ENCODE data around the gene DYNLT1. TPM values are rescaled to one million over a fixed set of nuclear protein-coding genes. Genes with fewer than 3 reads are reported as not detected.
"Not testable (repeated sequence)": the region's sequence is repeated elsewhere in the genome, so short reads cannot be mapped to it uniquely, and the experiment has no call there.

The DYNLT1 gene
- total RNA-seq, 1 donor: 54.3 TPM

- Histone ChIP-seq H4K20me1 (ENCODE audit: insufficient read depth, low read length) (no peaks in the 10 kb centered on the region), H2AFZ (ENCODE audit: low read length) (no peak overlapping the region), H3K9me3 (ENCODE audit: low read depth, low read length) (no peaks in the 10 kb centered on the region), H3K4me2 (ENCODE audit: insufficient read depth, low read length) (no peak overlapping the region), H3K4me1 (ENCODE audit: insufficient read depth, low read length) (no peaks in the 10 kb centered on the region), H3K27ac (ENCODE audit: low read depth, low read length) (no peak overlapping the region), H3K4me3 (ENCODE audit: insufficient read depth, low read length) (no peak overlapping the region), H3K27me3 (ENCODE audit: insufficient read depth, low read length) (no peaks in the 10 kb centered on the region), H3K36me3 (ENCODE audit: insufficient read depth, low read length) (no peaks in the 10 kb centered on the region), H3K79me2 (ENCODE audit: insufficient read depth, low read length) (no peaks in the 10 kb centered on the region)
- DNase-seq (ENCODE audit: insufficient read length, low spot score, missing footprints): no peak
- TF ChIP-seq, protein P1, sequence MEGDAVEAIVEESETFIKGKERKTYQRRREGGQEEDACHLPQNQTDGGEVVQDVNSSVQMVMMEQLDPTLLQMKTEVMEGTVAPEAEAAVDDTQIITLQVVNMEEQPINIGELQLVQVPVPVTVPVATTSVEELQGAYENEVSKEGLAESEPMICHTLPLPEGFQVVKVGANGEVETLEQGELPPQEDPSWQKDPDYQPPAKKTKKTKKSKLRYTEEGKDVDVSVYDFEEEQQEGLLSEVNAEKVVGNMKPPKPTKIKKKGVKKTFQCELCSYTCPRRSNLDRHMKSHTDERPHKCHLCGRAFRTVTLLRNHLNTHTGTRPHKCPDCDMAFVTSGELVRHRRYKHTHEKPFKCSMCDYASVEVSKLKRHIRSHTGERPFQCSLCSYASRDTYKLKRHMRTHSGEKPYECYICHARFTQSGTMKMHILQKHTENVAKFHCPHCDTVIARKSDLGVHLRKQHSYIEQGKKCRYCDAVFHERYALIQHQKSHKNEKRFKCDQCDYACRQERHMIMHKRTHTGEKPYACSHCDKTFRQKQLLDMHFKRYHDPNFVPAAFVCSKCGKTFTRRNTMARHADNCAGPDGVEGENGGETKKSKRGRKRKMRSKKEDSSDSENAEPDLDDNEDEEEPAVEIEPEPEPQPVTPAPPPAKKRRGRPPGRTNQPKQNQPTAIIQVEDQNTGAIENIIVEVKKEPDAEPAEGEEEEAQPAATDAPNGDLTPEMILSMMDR (IDR thresholded peaks at IDR 0.05; ENCODE audit: extremely low read depth, low read depth, low read length): no peak
Measured at GRCh38 chr6:158680481-158680880, 35.9 kb upstream of the DYNLT1 start.

DNA sequence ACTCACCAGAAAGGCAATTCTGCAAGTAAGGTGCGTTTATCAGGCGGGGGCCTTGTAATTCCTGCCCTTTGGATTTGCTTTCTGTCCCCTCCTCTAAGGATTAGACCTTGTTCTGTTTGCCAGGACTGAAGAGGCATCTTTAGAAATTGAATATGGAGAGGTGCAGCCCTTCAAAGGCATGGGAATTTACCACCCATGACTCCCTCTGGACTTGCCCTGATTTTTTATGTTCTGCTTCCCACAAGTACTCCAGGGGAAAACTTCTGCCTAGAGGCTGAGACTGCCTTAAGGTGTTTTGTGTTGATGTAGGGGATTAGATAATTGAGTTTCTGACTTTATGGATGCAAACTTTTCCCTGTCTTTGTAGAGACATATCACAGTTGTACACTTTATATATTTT lies 35.5 kb upstream of the DYNLT1 start:
- Histone ChIP-seq H3K4me2 (ENCODE audit: insufficient read depth, low read length) (no peak overlapping the region), H3K4me3 (ENCODE audit: insufficient read depth, low read length) (no peak overlapping the region), H3K27me3 (ENCODE audit: insufficient read depth, low read length) (no peaks in the 10 kb centered on the region), H3K36me3 (ENCODE audit: insufficient read depth, low read length) (no peaks in the 10 kb centered on the region), H3K27ac (ENCODE audit: low read depth, low read length) (no peak overlapping the region), H3K79me2 (ENCODE audit: insufficient read depth, low read length) (no peaks in the 10 kb centered on the region), H3K9me3 (ENCODE audit: low read depth, low read length) (no peaks in the 10 kb centered on the region), H3K4me1 (ENCODE audit: insufficient read depth, low read length) (no peaks in the 10 kb centered on the region), H2AFZ (ENCODE audit: low read length) (no peak overlapping the region), H4K20me1 (ENCODE audit: insufficient read depth, low read length) (no peaks in the 10 kb centered on the region)
- no peak for DNase-seq (ENCODE audit: insufficient read length, low spot score, missing footprints)
- TF ChIP-seq, protein P1 (IDR thresholded peaks at IDR 0.05; ENCODE audit: extremely low read depth, low read depth, low read length): no peak

DNA sequence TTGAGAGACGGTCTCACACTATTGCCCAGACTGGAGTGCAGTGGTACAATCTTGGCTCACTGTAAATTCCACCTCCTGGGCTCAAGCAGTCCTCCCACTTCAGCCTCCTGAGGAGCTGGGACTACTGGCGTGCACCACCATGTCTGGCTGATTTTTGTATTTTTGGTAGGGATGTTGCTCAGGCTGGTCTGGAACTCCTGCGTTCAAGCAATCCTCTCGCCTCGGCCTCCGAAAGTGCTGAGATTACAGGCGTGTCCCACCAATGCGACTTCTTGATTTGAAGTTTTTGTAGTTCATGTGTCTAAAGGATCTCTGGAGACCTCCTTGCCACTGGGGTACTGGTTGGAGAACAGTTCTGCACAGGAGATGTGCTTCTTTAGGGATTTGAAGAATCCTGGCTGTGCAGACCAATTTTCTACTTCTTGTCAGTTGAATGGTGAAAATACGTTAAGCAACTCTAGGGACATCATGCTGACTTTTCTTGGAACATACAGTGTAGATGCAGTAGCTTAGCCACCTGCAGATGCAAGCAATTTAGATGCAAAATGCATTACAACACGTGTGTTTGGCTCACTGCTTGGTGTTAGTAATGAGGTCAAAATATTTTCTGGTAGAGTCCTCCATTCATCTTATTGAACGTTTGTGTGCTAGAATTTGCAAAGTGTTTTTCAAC lies 33.5 kb upstream of the DYNLT1 start:
- H2AFZ ChIP-seq (ENCODE audit: low read length): no peak overlapping the region
- no peaks in the 10 kb centered on the region for H4K20me1 ChIP-seq (ENCODE audit: insufficient read depth, low read length)
- H3K79me2 ChIP-seq (ENCODE audit: insufficient read depth, low read length): no peaks in the 10 kb centered on the region
- TF ChIP-seq, protein P1 (IDR thresholded peaks at IDR 0.05; ENCODE audit: extremely low read depth, low read depth, low read length): no peak
- no peaks in the 10 kb centered on the region for H3K27me3 ChIP-seq (ENCODE audit: insufficient read depth, low read length)
- H3K4me3 ChIP-seq (ENCODE audit: insufficient read depth, low read length): no peak overlapping the region
- peak; percentile 47 for DNase-seq (ENCODE audit: insufficient read length, low spot score, missing footprints)
- no peaks in the 10 kb centered on the region for H3K9me3 ChIP-seq (ENCODE audit: low read depth, low read length)
- no peaks in the 10 kb centered on the region for H3K4me1 ChIP-seq (ENCODE audit: insufficient read depth, low read length)
- no peak overlapping the region for H3K27ac ChIP-seq (ENCODE audit: low read depth, low read length)
- no peaks in the 10 kb centered on the region for H3K36me3 ChIP-seq (ENCODE audit: insufficient read depth, low read length)
- H3K4me2 ChIP-seq (ENCODE audit: insufficient read depth, low read length): no peak overlapping the region

DNA sequence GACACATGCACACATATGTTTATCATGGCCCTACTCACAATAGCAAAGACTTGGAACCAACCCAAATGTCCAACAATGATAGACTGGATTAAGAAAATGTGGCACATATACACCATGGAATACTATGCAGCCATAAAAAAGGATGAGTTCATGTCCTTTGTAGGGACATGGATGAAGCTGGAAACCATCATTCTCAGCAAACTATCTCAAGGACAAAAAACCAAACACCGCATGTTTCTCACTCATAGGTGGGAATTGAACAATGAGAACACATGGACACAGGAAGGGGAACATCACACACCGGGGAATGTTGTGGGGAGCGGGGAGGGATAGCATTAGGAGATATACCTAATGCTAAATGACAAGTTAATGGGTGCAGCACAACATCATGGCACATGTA lies 32.6 kb upstream of the DYNLT1 start:
- not testable (repeated sequence) for H3K27me3 ChIP-seq (ENCODE audit: insufficient read depth, low read length); H4K20me1 ChIP-seq (ENCODE audit: insufficient read depth, low read length); H3K4me2 ChIP-seq (ENCODE audit: insufficient read depth, low read length); H3K36me3 ChIP-seq (ENCODE audit: insufficient read depth, low read length); H2AFZ ChIP-seq (ENCODE audit: low read length); H3K9me3 ChIP-seq (ENCODE audit: low read depth, low read length); H3K4me3 ChIP-seq (ENCODE audit: insufficient read depth, low read length); DNase-seq (ENCODE audit: insufficient read length, low spot score, missing footprints); H3K4me1 ChIP-seq (ENCODE audit: insufficient read depth, low read length); H3K79me2 ChIP-seq (ENCODE audit: insufficient read depth, low read length); H3K27ac ChIP-seq (ENCODE audit: low read depth, low read length)
